Activated naive CD8-positive, alpha-beta T cell treated with anti-CD3 and anti-CD28 coated beads, Interleukin-2, amount 50 U/mL, for 24 hours (primary cell): Measurements from ENCODE around the gene TMBIM6.

Experiments used
- ATAC-seq: fragments of 150-1000 bp; cut with Tn5 transposase; one replicate; pipeline ENCODE4 v1.10.0; 2021
- DNase-seq: peaks from one replicate; pipeline ENCODE4 v3.0.0; 2021
- H3K27ac Mint-ChIP-seq: one replicate; pipeline ENCODE4 v1.8.0; 2021; ENCODE audit warnings: mild to moderate bottlenecking, mixed read lengths
- H3K27me3 Mint-ChIP-seq: one replicate; pipeline ENCODE4 v1.8.0; 2021; ENCODE audit warnings: mixed read lengths
- H3K36me3 Mint-ChIP-seq: one replicate; pipeline ENCODE4 v1.8.0; 2021; ENCODE audit warnings: low read depth, mixed read lengths
- H3K4me1 Mint-ChIP-seq: one replicate; pipeline ENCODE4 v1.8.0; 2021; ENCODE audit warnings: mixed read lengths
- H3K4me3 Mint-ChIP-seq: one replicate; pipeline ENCODE4 v1.8.0; 2021; ENCODE audit warnings: mild to moderate bottlenecking, moderate library complexity, mixed read lengths
- H3K9me3 Mint-ChIP-seq: one replicate; pipeline ENCODE4 v1.8.0; 2021; ENCODE audit warnings: mixed read lengths

TMBIM6 gene

DNA sequence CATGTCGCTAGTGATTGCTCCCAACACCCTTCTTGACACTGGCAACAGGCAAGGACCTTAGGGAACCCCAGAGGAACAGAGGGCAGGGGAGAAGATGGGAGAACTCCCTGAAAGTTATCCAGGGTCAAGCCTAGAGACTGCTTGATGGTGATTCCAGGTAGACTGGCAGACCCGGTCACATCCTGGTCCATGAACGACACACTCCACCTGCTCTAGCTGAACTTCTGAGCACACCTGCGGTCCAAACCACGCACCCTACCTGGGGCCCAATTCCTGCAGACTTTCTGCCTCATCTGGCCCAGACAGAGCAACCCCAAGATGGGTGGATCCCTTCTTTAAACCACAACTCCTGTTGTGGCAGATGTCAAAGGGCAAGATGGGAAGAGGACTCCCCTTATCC is 52.7 kb downstream of the TMBIM6 start:
- Mint-ChIP-seq H3K4me1 (no peaks in the 10 kb centered on the region), H3K27ac (no peak overlapping the region), H3K27me3 (no peaks in the 10 kb centered on the region), H3K9me3 (no peaks in the 10 kb centered on the region), H3K36me3 (no peaks in the 10 kb centered on the region), H3K4me3 (no peak overlapping the region)
- ATAC-seq (no peak), DNase-seq (no peak)

DNA sequence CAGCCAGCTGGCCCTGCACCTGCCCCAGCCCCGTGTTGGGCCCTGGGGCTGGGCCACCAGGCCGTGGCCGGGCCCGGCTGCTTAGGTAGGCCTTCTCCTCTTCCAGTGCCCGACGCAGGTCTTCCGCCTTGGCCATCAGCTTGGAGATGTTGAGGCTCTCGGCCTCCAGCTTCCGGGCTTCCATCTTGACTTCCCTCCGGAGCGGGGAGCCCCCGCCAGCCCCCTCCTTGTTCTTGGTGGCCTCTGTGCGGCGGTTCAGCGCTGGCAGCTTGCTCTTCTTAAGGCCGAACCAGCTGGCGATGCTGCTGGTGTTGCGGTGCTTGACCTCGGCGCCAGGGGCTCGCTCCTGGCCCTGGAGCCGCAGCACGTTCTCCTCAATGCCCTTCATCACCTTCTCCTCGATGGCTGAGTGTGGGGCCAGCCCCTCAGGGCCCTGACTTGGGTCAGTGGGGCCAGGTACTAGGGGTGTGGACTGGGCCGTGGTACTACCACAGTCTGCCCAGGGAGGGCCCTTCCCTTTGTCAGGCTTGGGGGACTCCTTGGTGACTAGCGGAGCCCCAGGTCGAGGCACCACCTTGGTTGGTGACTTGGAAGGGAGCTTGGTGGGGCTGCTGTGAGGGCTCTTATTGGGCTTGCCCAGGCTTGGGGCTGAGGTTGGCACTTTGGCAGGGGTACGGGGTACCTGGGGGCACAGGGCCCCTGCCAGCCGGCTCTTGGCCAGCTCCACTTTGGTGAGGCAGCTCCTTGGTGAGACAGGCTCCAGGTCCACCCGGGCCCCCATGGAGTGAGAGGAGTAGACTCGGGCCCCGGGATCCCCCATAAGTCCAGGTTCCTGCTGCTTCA is 53.7 kb downstream of the TMBIM6 start:
- no peaks in the 10 kb centered on the region for H3K36me3 Mint-ChIP-seq
- DNase-seq (no peak), ATAC-seq (no peak)
- no peaks in the 10 kb centered on the region for H3K9me3 Mint-ChIP-seq
- no peaks in the 10 kb centered on the region for H3K4me1 Mint-ChIP-seq
- H3K4me3 Mint-ChIP-seq: no peak overlapping the region
- H3K27ac Mint-ChIP-seq: no peak overlapping the region
- H3K27me3 Mint-ChIP-seq: no peaks in the 10 kb centered on the region

GRCh38 chr12:49795654-49796105 is 54.3 kb downstream of the TMBIM6 start:
- DNase-seq: no peak
- no peak for ATAC-seq
- H3K27me3 Mint-ChIP-seq: no peaks in the 10 kb centered on the region
- H3K9me3 Mint-ChIP-seq: no peaks in the 10 kb centered on the region
- H3K27ac Mint-ChIP-seq: no peak overlapping the region
- H3K4me1 Mint-ChIP-seq: no peaks in the 10 kb centered on the region
- no peaks in the 10 kb centered on the region for H3K36me3 Mint-ChIP-seq
- no peak overlapping the region for H3K4me3 Mint-ChIP-seq

GRCh38 chr12:49796155-49796554 is 54.8 kb downstream of the TMBIM6 start:
- H3K9me3 Mint-ChIP-seq: no peaks in the 10 kb centered on the region
- H3K27me3 Mint-ChIP-seq: no peaks in the 10 kb centered on the region
- ATAC-seq (no peak), DNase-seq (no peak)
- no peaks in the 10 kb centered on the region for H3K36me3 Mint-ChIP-seq
- no peak overlapping the region for H3K4me3 Mint-ChIP-seq
- H3K27ac Mint-ChIP-seq: no peak overlapping the region
- no peaks in the 10 kb centered on the region for H3K4me1 Mint-ChIP-seq

DNA sequence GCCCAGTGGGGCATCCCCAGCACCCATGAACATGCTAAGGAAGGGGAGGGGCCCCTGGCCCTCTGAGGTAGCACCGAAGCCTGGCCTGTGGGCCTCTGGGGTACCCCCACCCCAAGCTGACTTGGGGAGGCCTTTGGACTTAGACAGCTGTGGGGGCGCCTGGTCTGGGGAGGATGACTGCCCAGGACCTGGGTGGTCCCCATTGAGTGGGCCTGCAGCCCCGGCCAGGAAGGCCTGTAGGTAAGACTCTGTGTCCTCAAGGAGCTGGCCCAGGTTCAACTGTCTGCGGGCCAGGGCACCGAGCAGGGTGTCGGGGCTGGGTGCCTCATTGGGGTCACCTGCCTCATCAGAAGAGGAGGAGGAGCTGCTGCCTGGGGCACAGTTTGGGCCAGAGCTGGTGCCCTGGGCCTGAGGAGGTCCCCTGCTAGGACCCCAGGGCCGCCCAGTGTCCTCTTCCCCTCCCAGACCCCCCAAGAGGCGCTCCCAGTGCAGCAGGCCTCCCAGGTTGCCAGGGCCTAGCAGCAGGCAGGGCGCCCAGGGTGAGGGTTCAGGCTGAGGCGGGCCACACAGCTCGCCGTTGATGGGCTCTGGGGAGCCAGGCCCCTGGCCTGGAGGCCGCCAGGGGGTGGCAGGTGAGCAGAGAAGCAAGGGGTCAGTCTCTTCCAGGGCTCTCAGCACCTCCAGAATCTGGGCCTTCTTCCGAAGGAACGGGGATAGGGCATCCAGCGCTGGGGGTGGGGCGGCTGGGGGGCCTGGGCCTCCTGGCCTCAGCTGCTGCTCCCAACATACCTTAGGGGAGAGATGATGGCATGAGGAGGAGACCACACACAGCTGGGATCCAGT is 55.5 kb downstream of the TMBIM6 start:
- Mint-ChIP-seq H3K27me3 (no peaks in the 10 kb centered on the region), H3K9me3 (no peaks in the 10 kb centered on the region), H3K4me3 (no peak overlapping the region), H3K4me1 (no peaks in the 10 kb centered on the region), H3K36me3 (no peaks in the 10 kb centered on the region), H3K27ac (no peak overlapping the region)
- no peak for DNase-seq
- no peak for ATAC-seq

- no peaks in the 10 kb centered on the region for H3K36me3 Mint-ChIP-seq
- no peaks in the 10 kb centered on the region for H3K9me3 Mint-ChIP-seq
- no peaks in the 10 kb centered on the region for H3K27me3 Mint-ChIP-seq
- H3K4me1 Mint-ChIP-seq: no peaks in the 10 kb centered on the region
- ATAC-seq (no peak), DNase-seq (no peak)
- H3K27ac Mint-ChIP-seq: no peak overlapping the region
- H3K4me3 Mint-ChIP-seq: no peak overlapping the region
These were observed 56.1 kb downstream of the TMBIM6 start for GRCh38 chr12:49797449-49797776.

DNA sequence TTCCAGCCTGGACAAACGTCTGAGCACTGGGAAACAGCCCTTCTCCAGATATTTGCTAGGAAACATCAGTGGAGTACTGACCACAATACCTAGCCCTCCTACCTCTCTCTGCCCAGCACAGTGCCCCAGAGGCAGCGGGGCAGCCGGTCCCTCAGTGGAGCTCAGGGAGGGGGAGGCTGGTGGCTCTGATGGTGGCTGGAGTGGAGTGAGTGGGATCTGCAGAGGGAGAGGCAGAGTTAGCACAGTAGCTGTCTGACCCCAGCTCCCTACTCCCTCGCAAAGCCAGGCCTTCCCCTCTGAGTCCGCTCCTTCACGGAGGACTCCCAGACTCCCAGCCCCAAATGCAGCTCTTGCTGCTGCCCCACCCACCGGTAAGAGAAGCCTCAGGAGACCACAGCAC is 56.9 kb downstream of the TMBIM6 start:
- no peaks in the 10 kb centered on the region for H3K9me3 Mint-ChIP-seq
- no peak overlapping the region for H3K4me3 Mint-ChIP-seq
- no peaks in the 10 kb centered on the region for H3K36me3 Mint-ChIP-seq
- no peak for ATAC-seq
- no peak for DNase-seq
- no peak overlapping the region for H3K27ac Mint-ChIP-seq
- no peaks in the 10 kb centered on the region for H3K27me3 Mint-ChIP-seq
- H3K4me1 Mint-ChIP-seq: no peaks in the 10 kb centered on the region

DNA sequence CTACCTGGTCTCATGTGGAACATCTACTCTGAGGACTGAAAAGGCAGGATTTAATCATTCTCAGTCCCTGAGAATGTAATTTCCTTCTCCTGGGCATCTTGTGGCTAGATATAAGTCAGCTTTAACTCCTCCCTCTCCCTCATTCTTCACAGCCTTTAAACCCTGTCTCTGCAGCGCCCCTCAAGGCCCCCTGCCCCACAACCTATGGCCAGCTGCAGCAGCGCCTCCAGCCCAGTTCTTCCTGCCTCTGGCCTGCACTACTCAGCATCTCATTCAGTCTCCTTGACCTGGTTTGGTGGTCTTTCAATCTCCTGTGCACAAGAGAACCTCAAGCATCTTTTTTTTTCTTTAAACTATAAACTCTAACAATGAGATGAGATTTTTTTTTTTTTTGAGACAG is 57.6 kb downstream of the TMBIM6 start:
- Mint-ChIP-seq H3K27ac (peak overlapping the region; percentile 21), H3K9me3 (no peaks in the 10 kb centered on the region), H3K36me3 (no peaks in the 10 kb centered on the region), H3K4me3 (no peak overlapping the region), H3K4me1 (no peaks in the 10 kb centered on the region), H3K27me3 (no peaks in the 10 kb centered on the region)
- ATAC-seq (no peak), DNase-seq (no peak)

DNA sequence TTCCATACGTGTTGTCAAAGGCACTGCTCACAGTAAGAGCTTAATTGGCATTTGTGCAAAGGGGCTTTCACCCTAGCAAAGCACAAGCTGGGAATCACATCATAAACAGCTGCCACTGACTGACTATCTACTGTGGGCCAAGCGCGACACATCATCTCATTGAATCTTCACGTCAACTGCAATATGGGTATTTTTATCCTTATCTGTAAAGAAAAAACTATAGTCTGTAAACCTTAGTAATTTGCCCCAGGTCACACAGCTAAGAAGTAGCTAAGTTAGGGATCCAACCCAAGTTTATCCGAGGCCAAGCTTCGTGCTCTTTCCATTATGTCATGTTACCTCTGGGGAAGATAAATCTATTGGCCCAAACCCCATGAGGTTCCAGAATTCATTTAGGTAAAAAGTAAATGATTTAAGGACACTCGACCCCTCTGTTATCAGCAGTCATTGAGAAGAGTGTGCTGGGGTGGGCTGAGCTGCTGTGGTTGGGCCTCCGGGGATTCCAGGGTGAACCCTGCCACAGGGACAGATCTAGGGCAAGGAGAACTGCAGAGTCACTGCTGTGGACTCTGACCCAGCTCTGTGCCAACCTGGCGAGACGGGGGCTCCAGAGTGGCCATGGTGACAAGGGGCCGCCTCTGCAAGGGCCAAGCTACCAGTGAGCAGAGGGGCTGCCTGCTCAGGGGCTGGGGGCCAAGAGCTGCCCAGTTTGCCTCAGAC is 59.2 kb downstream of the TMBIM6 start:
- Mint-ChIP-seq H3K36me3 (no peaks in the 10 kb centered on the region), H3K9me3 (no peaks in the 10 kb centered on the region), H3K27ac (no peak overlapping the region), H3K4me3 (no peak overlapping the region), H3K4me1 (no peaks in the 10 kb centered on the region), H3K27me3 (no peaks in the 10 kb centered on the region)
- ATAC-seq (no peak), DNase-seq (no peak)

- DNase-seq (no peak), ATAC-seq (no peak)
- H3K36me3 Mint-ChIP-seq: no peaks in the 10 kb centered on the region
- no peaks in the 10 kb centered on the region for H3K4me1 Mint-ChIP-seq
- H3K27me3 Mint-ChIP-seq: no peaks in the 10 kb centered on the region
- no peaks in the 10 kb centered on the region for H3K9me3 Mint-ChIP-seq
- no peak overlapping the region for H3K4me3 Mint-ChIP-seq
- no peak overlapping the region for H3K27ac Mint-ChIP-seq
These were observed 60.0 kb downstream of the TMBIM6 start for GRCh38 chr12:49801141-49802063.

DNA sequence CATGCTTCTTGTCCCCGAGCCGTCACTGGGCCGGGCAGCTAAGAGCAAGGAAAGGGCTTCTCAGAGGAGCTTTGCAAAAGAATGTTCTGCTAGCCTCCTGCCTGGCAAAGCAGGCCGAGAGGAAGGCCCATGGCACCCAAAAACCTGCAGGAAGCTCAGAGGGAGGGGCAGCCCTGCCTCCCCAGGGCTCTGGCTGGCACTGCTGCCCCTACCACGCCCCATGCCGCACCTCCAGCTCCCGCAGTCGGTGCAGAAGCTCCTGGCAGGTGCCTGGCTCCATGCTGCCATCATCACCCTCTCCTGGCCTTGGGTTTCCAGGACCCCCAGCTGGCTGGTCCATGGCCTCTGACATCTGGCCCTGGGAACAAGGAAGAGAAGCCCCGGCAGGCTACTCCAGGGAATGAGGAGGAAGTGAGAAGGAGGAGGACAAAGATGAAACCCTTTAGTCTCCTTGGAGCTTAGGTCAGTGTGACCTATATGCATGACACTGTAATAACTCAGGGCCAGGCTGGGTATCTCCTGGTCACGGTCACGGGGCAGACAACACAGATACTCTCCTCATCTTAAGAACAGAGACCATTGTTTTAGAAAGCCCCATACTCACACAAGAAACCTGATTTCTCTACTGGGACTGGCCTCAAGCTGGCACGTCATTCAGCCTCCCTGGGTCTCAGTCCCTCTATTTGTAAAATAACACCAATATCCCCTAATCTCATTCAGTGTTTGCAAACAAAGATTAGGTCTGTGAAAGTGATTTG is 62.5 kb downstream of the TMBIM6 start:
- no peaks in the 10 kb centered on the region for H3K4me1 Mint-ChIP-seq
- DNase-seq: no peak
- no peaks in the 10 kb centered on the region for H3K9me3 Mint-ChIP-seq
- H3K36me3 Mint-ChIP-seq: no peaks in the 10 kb centered on the region
- H3K27ac Mint-ChIP-seq: no peak overlapping the region
- H3K27me3 Mint-ChIP-seq: no peaks in the 10 kb centered on the region
- no peak for ATAC-seq
- no peak overlapping the region for H3K4me3 Mint-ChIP-seq

- H3K27me3 Mint-ChIP-seq: no peaks in the 10 kb centered on the region
- ATAC-seq (no peak), DNase-seq (no peak)
- no peak overlapping the region for H3K27ac Mint-ChIP-seq
- no peak overlapping the region for H3K4me3 Mint-ChIP-seq
- no peaks in the 10 kb centered on the region for H3K4me1 Mint-ChIP-seq
- no peaks in the 10 kb centered on the region for H3K36me3 Mint-ChIP-seq
- no peaks in the 10 kb centered on the region for H3K9me3 Mint-ChIP-seq
These were observed 63.5 kb downstream of the TMBIM6 start for GRCh38 chr12:49804821-49805220.

GRCh38 chr12:49805409-49805808 is 64.1 kb downstream of the TMBIM6 start:
- no peaks in the 10 kb centered on the region for H3K9me3 Mint-ChIP-seq

More at GRCh38 chr12:49805409-49805808, 64.1 kb downstream of the TMBIM6 start:
- Mint-ChIP-seq H3K27ac (no peak overlapping the region), H3K4me1 (no peaks in the 10 kb centered on the region), H3K27me3 (no peaks in the 10 kb centered on the region), H3K4me3 (no peak overlapping the region), H3K36me3 (no peaks in the 10 kb centered on the region)
- ATAC-seq: no peak
- DNase-seq: no peak
